HPDE6-E6E7 (cell line): Measurements from ENCODE around the gene TCFL5.
A peak's percentile ranks its signal among the peaks of the same experiment; 100 is the strongest.

Source experiments
- DNase-seq: peaks from one replicate; pipeline ENCODE4 v3.0.0; 2011; ENCODE audit warnings: missing footprints; ENCODE audit errors: extremely low spot score

The TCFL5 gene

GRCh38 chr20:62861726-62862336, at the start of gene TCFL5:
Gene TCFL5 (minus strand): TSS chr20:62861822. CDS start chr20:62861670, 152 bp downstream.
- peak; percentile 87 for DNase-seq

- DNase-seq: no peak
Measured at GRCh38 chr20:62910777-62911497, 49.3 kb upstream of the TCFL5 start.

GRCh38 chr20:62910217-62910766, 48.7 kb upstream of the TCFL5 start:
- DNase-seq: no peak

- no peak for DNase-seq
Measured at GRCh38 chr20:62908971-62909791, 47.6 kb upstream of the TCFL5 start.

- DNase-seq: no peak
Measured at GRCh38 chr20:62907384-62908317, 46.0 kb upstream of the TCFL5 start.

GRCh38 chr20:62906647-62907375, 45.2 kb upstream of the TCFL5 start:
- DNase-seq: no peak

GRCh38 chr20:62906209-62906608, 44.6 kb upstream of the TCFL5 start:
- no peak for DNase-seq

- no peak for DNase-seq
Measured at GRCh38 chr20:62905536-62906117, 44.0 kb upstream of the TCFL5 start.

- DNase-seq: no peak
Measured at GRCh38 chr20:62902926-62903615, 41.4 kb upstream of the TCFL5 start.

- DNase-seq: no peak
Measured at GRCh38 chr20:62901891-62902290, 40.3 kb upstream of the TCFL5 start.

GRCh38 chr20:62900692-62901584, 39.3 kb upstream of the TCFL5 start:
- DNase-seq: peak; percentile 100

GRCh38 chr20:62900052-62900691, 38.5 kb upstream of the TCFL5 start:
- peak; percentile 99 for DNase-seq

- DNase-seq: peak; percentile 83
Measured at GRCh38 chr20:62899633-62900051, 38.0 kb upstream of the TCFL5 start.

- no peak for DNase-seq
Measured at GRCh38 chr20:62898970-62899632, 37.5 kb upstream of the TCFL5 start.

- DNase-seq: no peak
Measured at GRCh38 chr20:62898093-62898964, 36.7 kb upstream of the TCFL5 start.

- no peak for DNase-seq
Measured at GRCh38 chr20:62897666-62898065, 36.0 kb upstream of the TCFL5 start.
